Activated CD8-positive, alpha-beta memory T cell treated with anti-CD3 and anti-CD28 coated beads, Interleukin-2, amount 50 U/mL, for 1 hour (primary cell): ENCODE measurements around the gene MTG1.

Experiments
- DNase-seq: peaks from one replicate; pipeline ENCODE4 v3.0.0-alpha.2; 2020; ENCODE audit errors: extremely low read depth

MTG1 gene

DNA sequence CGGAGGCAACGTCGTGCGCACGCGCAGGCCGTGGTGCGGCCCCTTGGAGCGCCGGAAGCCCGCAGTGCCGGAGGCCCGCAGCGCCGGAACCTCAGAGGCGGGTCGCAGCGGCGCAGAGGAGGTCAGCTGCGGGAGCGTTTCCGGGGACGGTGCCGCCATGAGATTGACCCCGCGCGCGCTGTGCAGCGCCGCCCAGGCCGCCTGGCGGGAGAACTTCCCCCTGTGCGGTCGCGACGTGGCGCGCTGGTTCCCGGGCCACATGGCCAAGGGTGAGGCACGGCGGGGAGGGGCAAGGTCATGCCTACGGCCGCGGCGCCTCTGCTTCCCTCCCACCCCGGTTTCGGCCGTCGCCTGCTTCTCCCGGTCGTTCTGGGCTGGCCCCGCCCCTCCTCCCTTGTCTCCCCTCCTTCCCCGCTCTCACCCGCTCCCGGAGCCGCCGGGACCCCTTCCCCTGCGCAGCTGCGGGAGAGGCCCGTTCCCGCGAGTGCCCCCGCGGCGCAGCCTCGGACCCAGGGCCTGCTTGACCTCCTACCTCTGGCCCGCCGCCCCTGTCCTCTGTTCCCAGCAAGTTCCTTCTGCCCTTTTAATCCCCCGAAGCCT lies at the start of gene MTG1:
Gene MTG1, plus strand, starts transcription at position 94 of the 600 bp plus-strand sequence. Its CDS starts 64 bp downstream, at position 158.
- DNase-seq = peak; percentile 61

DNA sequence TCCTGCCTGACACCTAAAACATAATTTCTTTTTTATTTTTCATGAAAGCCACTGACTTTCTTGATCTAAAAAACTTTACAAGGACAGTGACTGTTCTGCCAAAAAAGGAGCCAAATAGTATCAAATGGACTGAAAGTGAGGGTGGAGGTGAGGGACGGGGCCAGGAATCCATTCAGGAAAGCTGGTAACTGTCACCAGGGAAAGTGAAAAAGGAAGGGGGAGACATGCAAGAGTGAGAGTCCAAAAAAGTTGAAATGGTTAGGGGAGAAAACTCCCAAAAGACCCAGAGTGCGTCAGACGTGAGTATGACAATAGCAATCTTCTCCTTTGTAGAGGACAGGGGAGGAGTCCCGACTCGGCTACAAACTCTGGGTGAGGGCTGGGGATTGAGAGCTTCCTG lies 49.7 kb upstream of the MTG1 start:
- DNase-seq = no peak

GRCh38 chr10:133346413-133346812 lies 47.5 kb upstream of the MTG1 start:
- no peak for DNase-seq

DNA sequence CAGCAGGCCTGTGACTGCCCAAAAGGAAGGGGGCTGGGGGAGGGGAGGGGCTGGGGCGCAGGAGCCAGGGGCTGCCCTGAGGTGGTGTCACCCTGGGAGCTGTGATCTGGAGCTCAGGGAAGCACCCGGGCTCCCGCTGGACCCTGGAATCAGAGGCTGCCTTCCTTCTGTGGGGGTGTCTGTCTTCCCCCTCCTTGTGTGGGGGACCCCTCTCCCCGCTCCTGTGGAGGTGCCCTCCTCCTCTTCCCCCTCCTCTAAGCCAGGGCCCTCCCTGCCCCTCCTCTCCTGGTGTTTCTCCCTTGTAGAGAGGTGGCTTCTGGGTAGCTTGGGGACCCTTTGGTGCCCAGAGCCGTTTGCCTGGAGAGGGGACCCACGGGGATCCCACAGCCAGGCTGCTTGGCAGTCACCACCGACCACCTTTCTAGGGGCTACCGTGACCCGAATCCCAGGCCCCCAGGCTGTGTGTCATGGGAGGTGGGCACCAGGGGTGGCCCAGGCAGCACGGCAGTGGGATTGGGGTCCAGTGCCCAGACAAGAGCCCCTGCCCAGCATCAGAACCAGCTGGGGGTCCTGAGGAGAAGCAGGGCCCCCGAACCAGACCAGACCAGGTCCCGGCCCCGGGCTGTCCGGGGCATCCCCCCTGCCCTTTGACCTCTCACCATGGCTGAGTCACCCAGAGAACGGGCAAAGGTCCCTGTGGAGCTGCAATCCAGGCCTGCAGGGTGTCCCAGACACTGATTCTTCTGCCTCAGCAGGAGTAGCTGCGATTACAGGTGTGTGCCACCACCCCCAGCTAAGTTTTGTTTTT lies 46.0 kb upstream of the MTG1 start:
- no peak for DNase-seq

DNA sequence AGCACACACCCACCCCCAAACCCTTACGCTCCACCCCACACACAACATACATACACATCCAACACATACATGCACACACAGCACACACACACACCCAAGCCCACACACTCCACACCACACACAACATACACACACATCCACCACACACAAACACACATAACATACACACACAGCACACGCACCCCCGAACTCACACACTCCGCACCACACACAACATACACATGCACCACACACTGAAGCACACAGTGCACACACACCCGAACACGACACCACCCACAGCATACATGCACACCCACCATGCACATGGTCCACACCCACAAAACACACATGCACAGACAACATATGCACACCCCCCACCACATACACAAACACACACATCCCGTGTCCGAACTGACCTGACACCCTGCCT lies 44.8 kb upstream of the MTG1 start:
- DNase-seq = no peak

DNA sequence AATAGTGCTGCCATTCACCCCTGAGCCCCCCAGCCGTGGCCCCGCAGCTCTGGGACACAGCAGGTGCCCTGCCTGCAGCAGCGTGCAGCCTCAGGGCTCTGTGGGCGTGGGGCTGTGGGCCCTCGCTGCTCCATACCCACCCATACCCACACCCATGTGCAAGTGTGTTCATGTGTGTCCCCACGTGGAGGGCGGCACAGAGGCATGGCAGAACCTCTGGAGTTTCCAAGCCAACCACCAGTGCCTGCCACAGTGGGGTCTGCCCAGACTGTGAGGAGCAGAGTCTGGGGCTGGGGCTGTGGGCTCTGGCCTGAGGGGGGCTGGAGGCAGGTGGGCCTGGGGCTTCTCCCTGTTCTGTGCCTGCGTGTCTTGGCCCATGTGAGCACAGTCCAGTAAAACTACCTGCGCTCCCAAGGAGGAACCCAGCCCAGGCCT lies 44.4 kb upstream of the MTG1 start:
- no peak for DNase-seq

GRCh38 chr10:133350283-133350949 lies 43.5 kb upstream of the MTG1 start:
- no peak for DNase-seq

GRCh38 chr10:133350950-133351329 lies 43.0 kb upstream of the MTG1 start:
- DNase-seq = no peak

- DNase-seq = no peak
These were observed 42.3 kb upstream of the MTG1 start for GRCh38 chr10:133351408-133352318.

DNA sequence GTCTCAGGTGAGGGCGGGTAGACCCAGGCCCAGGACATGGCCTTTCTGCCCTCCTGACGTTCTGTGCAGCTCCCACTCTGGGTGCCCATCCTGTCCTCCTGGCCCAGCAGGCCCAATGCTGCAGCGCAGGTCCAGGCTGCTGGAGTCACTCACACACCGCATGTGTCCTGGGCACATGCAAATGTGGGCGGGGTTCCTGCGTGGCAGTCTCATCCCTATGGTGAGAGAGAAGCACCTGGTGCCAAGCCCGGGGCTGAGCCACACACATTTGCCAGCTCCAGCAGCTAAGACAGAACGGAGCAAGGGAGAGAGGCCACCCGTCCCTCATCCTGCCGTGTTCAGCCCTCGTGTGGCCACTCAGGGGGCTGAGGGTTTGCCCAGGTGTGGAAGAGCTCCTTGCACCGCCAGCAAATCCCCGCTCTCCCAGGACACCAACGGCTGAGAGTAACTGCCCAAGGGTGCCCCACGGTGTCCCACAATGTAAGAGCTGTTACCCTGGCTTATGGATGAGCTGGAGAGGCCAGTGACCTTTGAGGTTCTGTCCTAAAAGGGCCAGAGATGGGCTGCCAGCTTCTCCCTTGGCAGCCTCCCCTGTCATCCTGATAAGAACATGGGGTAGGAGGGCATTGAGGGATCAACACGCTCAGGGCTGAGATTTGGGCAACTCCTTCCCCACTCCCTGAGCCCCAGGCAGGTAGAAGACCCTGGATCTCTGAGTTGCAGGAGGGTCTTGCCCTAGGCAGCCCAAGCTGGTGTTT lies 40.6 kb upstream of the MTG1 start:
- DNase-seq = no peak

- no peak for DNase-seq
These were observed 39.9 kb upstream of the MTG1 start for GRCh38 chr10:133353988-133354605.

GRCh38 chr10:133354672-133355240 lies 39.2 kb upstream of the MTG1 start:
- DNase-seq = no peak

DNA sequence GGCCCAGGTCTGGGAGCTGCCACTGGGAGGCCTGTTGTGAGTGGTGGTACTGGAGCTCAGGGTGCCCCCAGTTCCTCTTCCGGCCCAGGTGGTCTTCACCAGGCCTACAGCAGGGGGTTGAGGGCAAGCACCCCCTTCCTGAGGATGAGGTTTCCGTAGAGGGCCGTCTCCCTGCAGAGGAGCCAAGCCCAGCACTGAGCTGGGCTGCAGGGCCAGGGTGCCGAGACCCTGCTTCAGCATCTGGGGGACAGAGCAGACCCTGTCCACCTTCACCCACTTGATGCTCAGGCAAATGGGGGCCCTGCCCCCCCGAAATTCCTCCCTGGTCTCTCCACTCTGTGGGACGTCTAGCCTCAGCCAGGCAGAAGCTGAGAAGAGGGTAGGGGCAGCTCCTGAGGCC lies 38.7 kb upstream of the MTG1 start:
- DNase-seq = no peak

GRCh38 chr10:133355991-133356390 lies 38.0 kb upstream of the MTG1 start:
- no peak for DNase-seq

DNA sequence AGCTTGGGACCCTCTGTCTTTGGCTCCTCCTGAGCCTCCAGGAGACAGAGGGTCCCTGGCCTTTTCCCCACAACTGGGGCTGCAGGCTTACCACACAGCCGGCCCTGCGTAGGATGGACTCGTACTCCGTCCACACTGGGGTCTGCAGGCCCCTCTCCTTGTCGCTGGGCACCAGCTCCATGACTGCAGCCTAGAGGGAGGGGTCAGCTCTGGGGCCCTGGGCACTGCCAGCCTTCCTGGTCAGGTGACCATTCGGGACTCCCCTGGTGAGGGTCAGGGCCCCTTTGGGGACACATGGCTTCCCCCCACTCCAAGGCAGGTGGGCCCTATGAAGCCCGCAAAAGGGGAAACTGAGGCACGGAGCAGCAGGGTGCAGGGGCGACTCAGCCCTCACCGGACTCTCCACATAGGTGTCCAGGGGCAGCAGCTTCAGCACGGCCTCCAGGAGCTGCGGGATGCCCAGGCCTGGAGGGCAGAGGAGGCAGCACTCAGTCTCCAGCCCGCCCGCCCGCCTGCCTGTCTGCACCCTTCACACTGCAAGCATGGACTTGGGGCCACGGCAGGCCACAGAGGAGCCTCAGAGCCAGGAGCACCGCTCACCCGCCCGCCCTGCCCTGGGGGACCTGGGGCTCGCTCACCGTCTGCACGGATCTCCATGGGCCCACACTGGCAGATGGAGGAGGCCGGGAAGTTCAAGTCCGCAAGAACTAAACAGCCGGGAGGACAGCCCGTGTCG lies 37.2 kb upstream of the MTG1 start:
- DNase-seq = no peak

DNA sequence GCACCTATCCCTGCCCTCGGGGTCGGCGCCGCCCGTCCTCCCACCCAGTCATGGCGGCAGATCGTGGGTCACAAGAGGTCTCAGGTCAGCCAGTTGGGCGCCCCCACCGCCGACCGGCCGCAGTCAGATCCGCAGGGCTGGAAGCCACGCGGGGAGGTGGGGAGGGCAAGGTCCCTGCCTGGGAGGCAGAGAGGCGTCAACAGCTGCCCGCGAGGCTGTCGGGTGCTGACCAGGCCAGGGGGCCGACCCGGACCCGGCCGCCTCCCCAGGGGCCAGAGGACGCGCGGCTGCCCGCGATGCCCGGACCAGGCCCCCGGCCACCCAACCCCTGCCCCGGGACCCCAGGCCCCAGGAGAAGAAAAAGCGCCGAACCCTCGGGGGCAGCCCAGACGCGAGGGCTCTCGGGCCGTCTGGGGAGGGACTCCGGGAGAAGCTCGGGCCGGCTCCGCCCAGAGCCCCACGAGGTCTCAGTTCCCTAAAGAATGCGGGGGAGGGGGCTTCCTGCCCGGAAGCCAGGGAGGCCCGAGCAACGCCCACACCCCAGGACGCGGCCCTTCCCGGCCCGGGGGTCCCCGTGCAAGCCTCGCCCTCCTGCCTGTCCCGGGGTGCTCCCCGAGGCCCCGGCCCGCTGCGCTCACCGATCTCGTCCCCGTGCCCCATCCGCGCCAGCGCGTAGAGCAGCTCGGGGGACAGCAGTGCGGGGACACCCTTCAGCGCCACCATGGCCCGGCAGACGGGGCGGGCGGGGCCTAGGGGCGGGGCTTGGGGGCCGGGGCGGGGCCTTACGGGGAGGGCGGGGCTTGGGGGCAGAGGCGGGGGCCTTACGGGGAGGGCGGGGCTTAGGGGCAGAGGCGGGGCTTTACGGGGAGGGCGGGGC lies 36.4 kb upstream of the MTG1 start, which contains the start of gene FUOM:
Gene FUOM, minus strand, starts transcription at position 735 of the 877 bp plus-strand sequence. Its CDS starts 12 bp downstream, at position 723.
- DNase-seq = no peak

DNA sequence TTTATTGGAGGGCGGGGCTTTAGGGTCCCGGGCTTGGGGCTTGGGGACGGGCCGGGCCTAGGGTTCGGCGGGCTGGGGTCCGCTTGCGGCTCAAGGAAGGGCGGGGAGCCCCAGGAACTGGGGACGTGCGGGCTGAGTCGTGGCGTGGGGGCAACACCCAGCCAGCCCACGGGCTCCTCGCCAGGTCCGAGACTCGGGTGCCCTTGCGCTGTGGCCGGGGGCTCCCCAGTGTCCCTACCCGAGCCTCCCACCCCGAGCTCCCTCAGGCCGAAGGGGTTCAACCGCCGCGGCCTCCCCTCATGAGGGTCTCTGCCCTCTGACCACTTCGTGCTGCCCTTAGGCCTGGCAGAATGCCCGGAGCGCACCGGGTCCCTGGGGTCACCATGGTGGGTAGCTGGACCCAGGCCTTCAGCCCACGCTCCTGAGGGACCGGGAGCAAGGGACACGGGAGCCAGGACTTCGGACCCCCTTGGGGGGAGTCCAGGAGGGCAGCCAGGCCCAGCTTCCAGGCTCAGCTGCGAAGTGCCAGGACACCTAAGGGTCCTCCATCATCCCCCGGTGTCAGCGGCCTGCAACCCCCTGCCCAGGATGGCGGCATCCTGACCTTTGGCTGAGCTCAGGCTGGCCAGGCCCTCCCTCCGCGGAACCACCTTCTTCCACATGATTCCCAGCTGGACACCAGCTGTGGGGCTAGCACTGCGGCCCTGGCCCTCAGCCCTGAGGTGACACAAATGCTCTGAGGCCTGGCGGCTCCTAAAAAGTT lies 35.6 kb upstream of the MTG1 start:
- DNase-seq = no peak

GRCh38 chr10:133358925-133359310 lies 35.0 kb upstream of the MTG1 start:
- DNase-seq = no peak
